Calu3 (cell line): ENCODE measurements around the gene MARCHF2. TPM values are rescaled to one million over a fixed set of nuclear protein-coding genes. Genes with fewer than 3 reads are reported as not detected.

Experiments
- BruUV-seq: library from RNA; stranded (reverse); fragments of 400-500 nt; replicated peaks from 2 replicates; lab custom pipeline; 2021; lab: Mats Ljungman, UMichigan
- CTCF ChIA-PET: fragments of 300-600 bp; sonication (Branson Sonifier 250); formaldehyde crosslinking; loops from one replicate; lab custom pipeline; 2022; ENCODE audit warnings: antibody characterized with exemption; lab: Charles Lee
- DNase-seq: peaks from one replicate; pipeline ENCODE4 v3.0.0; 2022
- H3K27ac Mint-ChIP-seq: one replicate; pipeline ENCODE4 v1.8.0; 2022; ENCODE audit warnings: mixed read lengths; ENCODE audit not compliant: unreplicated experiment
- H3K27me3 Mint-ChIP-seq: one replicate; pipeline ENCODE4 v1.8.0; 2022; ENCODE audit warnings: mixed read lengths; ENCODE audit not compliant: unreplicated experiment
- H3K36me3 Mint-ChIP-seq: one replicate; pipeline ENCODE4 v1.8.0; 2022; ENCODE audit warnings: mild to moderate bottlenecking, moderate library complexity, mixed read lengths; ENCODE audit not compliant: insufficient read depth, unreplicated experiment
- H3K4me1 Mint-ChIP-seq: one replicate; pipeline ENCODE4 v1.8.0; 2022; ENCODE audit warnings: mild to moderate bottlenecking, low read depth, mixed read lengths; ENCODE audit not compliant: unreplicated experiment
- H3K4me3 Mint-ChIP-seq: one replicate; pipeline ENCODE4 v1.8.0; 2022; ENCODE audit warnings: mild to moderate bottlenecking, low read depth, moderate library complexity, mixed read lengths; ENCODE audit not compliant: unreplicated experiment
- H3K9me3 Mint-ChIP-seq: one replicate; pipeline ENCODE4 v1.8.0; 2022; ENCODE audit warnings: low read depth, mixed read lengths; ENCODE audit not compliant: unreplicated experiment
- CTCF ChIP-seq: fragments of 200-600 bp; IDR thresholded peaks from one replicate; pipeline ENCODE4 v1.8.0; 2022; ENCODE audit warnings: antibody characterized with exemption; ENCODE audit not compliant: unreplicated experiment
- intact Hi-C: fragments of 100-400 bp; cut with micrococcal nuclease; formaldehyde crosslinking; loops from one replicate; pipeline ENCODE4 v1.10.0; 2022; ENCODE audit not compliant: unreplicated experiment
- total RNA-seq: library from RNA; stranded (reverse); gene quantifications from 2 replicates; pipeline ENCODE4 v1.2.3, GENCODE V29; 2022

Gene MARCHF2
- total RNA-seq, 1 experiment from 2014 or later, result 10.1 TPM

- CTCF ChIA-PET, result no interaction called here
- no peak for DNase-seq
- no peak for TF ChIP-seq CTCF
- Mint-ChIP-seq H3K4me3 (no peak overlapping the region), H3K27ac (no peak overlapping the region), H3K9me3 (no peaks in the 10 kb centered on the region), H3K4me1 (peaks cover 35% of the 10 kb centered on the region), H3K27me3 (no peaks in the 10 kb centered on the region), H3K36me3 (peaks cover 19% of the 10 kb centered on the region)
- no TSS peak for BruUV-seq
- intact Hi-C loops, result no loop called here
These were observed 46.0 kb downstream of the MARCHF2 start for GRCh38 chr19:8459095-8459494.

GRCh38 chr19:8459520-8460270 is 46.6 kb downstream of the MARCHF2 start:
- CTCF ChIA-PET, result no interaction called here
- no TSS peak for BruUV-seq
- H3K36me3 Mint-ChIP-seq, result peaks cover 23% of the 10 kb centered on the region

GRCh38 chr19:8460516-8461298 is 47.6 kb downstream of the MARCHF2 start:
- H3K27ac Mint-ChIP-seq, result no peak overlapping the region

More at GRCh38 chr19:8459520-8460270, 46.6 kb downstream of the MARCHF2 start:
- peaks cover 35% of the 10 kb centered on the region for H3K4me1 Mint-ChIP-seq
- no peak for TF ChIP-seq CTCF
- peak overlapping the region; percentile 30 for H3K4me3 Mint-ChIP-seq
- intact Hi-C loops, result no loop called here
- H3K9me3 Mint-ChIP-seq, result no peaks in the 10 kb centered on the region
- no peaks in the 10 kb centered on the region for H3K27me3 Mint-ChIP-seq
- no peak overlapping the region for H3K27ac Mint-ChIP-seq
- DNase-seq, result no peak

GRCh38 chr19:8461376-8461775 is 48.3 kb downstream of the MARCHF2 start:
- no TSS peak for BruUV-seq

More at GRCh38 chr19:8460516-8461298, 47.6 kb downstream of the MARCHF2 start:
- Mint-ChIP-seq H3K27me3 (no peaks in the 10 kb centered on the region), H3K4me3 (peak overlapping the region; percentile 30), H3K4me1 (peaks cover 35% of the 10 kb centered on the region), H3K9me3 (no peaks in the 10 kb centered on the region), H3K36me3 (peaks cover 29% of the 10 kb centered on the region)
- no peak for TF ChIP-seq CTCF
- no peak for DNase-seq
- BruUV-seq, result no TSS peak
- intact Hi-C loops, result no loop called here
- CTCF ChIA-PET, result no interaction called here

More at GRCh38 chr19:8461376-8461775, 48.3 kb downstream of the MARCHF2 start:
- no peak for TF ChIP-seq CTCF
- CTCF ChIA-PET, result no interaction called here
- Mint-ChIP-seq H3K27me3 (no peaks in the 10 kb centered on the region), H3K27ac (no peak overlapping the region), H3K4me1 (peaks cover 35% of the 10 kb centered on the region), H3K9me3 (no peaks in the 10 kb centered on the region), H3K36me3 (peaks cover 29% of the 10 kb centered on the region), H3K4me3 (no peak overlapping the region)
- DNase-seq, result no peak
- intact Hi-C loops, result no loop called here
